H1 (cell line): ENCODE measurements around the gene ASPN. TPM values are rescaled to one million over a fixed set of nuclear protein-coding genes. Genes with fewer than 3 reads are reported as not detected.

Source experiments
- CTCF ChIA-PET: fragments of 300-600 bp; sonication (Branson Sonifier 250); formaldehyde crosslinking; loops from one replicate; lab custom pipeline; 2021; ENCODE audit not compliant: partially characterized antibody; lab: Charles Lee
- POLR2A ChIA-PET: fragments of 300-600 bp; sonication (Branson Sonifier 250); formaldehyde crosslinking; loops from one replicate; lab custom pipeline; 2021; ENCODE audit warnings: inconsistent platforms; ENCODE audit not compliant: partially characterized antibody; lab: Charles Lee
- DNase-seq, 2 experiments: peaks; one replicate each; pipeline versions ENCODE4 v3.0.0 to v3.0.0-alpha.2; 2010 to 2022; ENCODE audit warnings: low spot score in 2 of 2, low read depth in 1 of 2, mixed read lengths in 1 of 2
- FAIRE-seq: peaks from 2 replicates; lab custom pipeline; 2011; peaks lifted over from hg19 to GRCh38; lab: Jason Lieb, UNC
- H2AFZ ChIP-seq: 2 replicates; pipeline ENCODE4 v1.8.1; 2012; ENCODE audit warnings: low read length, inconsistent platforms
- H2AK5ac ChIP-seq: 2 replicates; pipeline ENCODE4 v1.6.1; 2013; ENCODE audit warnings: low read depth, low read length
- H2BK120ac ChIP-seq: replicated peaks from 2 replicates; pipeline ENCODE3; 2013; ENCODE audit warnings: low read depth, low read length, inconsistent platforms
- H2BK12ac ChIP-seq: 2 replicates; pipeline ENCODE4 v1.6.1; 2013; ENCODE audit warnings: low read depth, low read length
- H2BK15ac ChIP-seq: 2 replicates; pipeline ENCODE4 v1.6.1; 2013; ENCODE audit warnings: low read length
- H2BK20ac ChIP-seq: 2 replicates; pipeline ENCODE4 v1.6.1; 2013; ENCODE audit warnings: low read length
- H2BK5ac ChIP-seq: 2 replicates; pipeline ENCODE4 v1.6.1; 2013; ENCODE audit warnings: low read depth, low read length
- H3K14ac ChIP-seq: 2 replicates; pipeline ENCODE4 v1.6.1; 2013; ENCODE audit warnings: inconsistent platforms; ENCODE audit not compliant: insufficient read length
- H3K18ac ChIP-seq: 2 replicates; pipeline ENCODE4 v1.6.1; 2013; ENCODE audit warnings: low read length; ENCODE audit errors: extremely low read depth
- H3K23ac ChIP-seq: 2 replicates; pipeline ENCODE4 v1.6.1; 2013; ENCODE audit warnings: inconsistent platforms; ENCODE audit not compliant: insufficient read length
- H3K23me2 ChIP-seq: 2 replicates; pipeline ENCODE4 v1.6.1; 2013; ENCODE audit warnings: low read depth, low read length
- H3K27ac ChIP-seq: 2 replicates; pipeline ENCODE4 v1.6.1; 2011; ENCODE audit warnings: low read depth, low read length, inconsistent platforms
- H3K27me3 ChIP-seq, 4 experiments: replicated peaks in 1 of 4; 1 replicate in 1 of 4; 2 replicates in 3 of 4; pipeline versions ENCODE4 v1.6.1 to v1.8.1; 2011 to 2013; ENCODE audit warnings: low read length in 3 of 4, mild to moderate bottlenecking in 3 of 4, inconsistent platforms in 2 of 4, mixed read lengths in 2 of 4, moderate library complexity in 1 of 4; ENCODE audit not compliant: control insufficient read depth in 3 of 4, insufficient read depth in 3 of 4; ENCODE audit errors: extremely low read depth in 1 of 4
- H3K36me3 ChIP-seq, 4 experiments: 2 replicates each; pipeline versions ENCODE4 v1.6.1 to v1.8.1; 2011 to 2013; ENCODE audit warnings: mild to moderate bottlenecking in 4 of 4, low read length in 3 of 4, moderate library complexity in 2 of 4, control low read depth in 1 of 4, inconsistent platforms in 1 of 4; ENCODE audit not compliant: insufficient read depth in 4 of 4, control insufficient read depth in 2 of 4
- H3K4ac ChIP-seq: replicated peaks from 2 replicates; pipeline ENCODE3; 2013; ENCODE audit warnings: low read length, low read depth, mixed read lengths, inconsistent platforms; ENCODE audit not compliant: insufficient read length
- H3K4me1 ChIP-seq, 4 experiments: replicated peaks in 1 of 4; 1 replicate in 1 of 4; 2 replicates in 3 of 4; pipeline versions ENCODE4 v1.6.1 to v1.8.1; 2011 to 2013; ENCODE audit warnings: low read length in 3 of 4, inconsistent platforms in 2 of 4, mixed read lengths in 1 of 4; ENCODE audit not compliant: insufficient read depth in 4 of 4, control insufficient read depth in 3 of 4
- H3K4me2 ChIP-seq, 2 experiments: 2 replicates each; pipeline versions ENCODE4 v1.6.1 to v1.8.1; 2011 to 2013; ENCODE audit warnings: low read depth in 2 of 2, low read length in 2 of 2, control low read depth in 1 of 2, inconsistent platforms in 1 of 2, mild to moderate bottlenecking in 1 of 2; ENCODE audit not compliant: insufficient read depth in 1 of 2
- H3K4me3 ChIP-seq, 4 experiments: fragments of 200-600, 300-600 bp in 1 of 4; sonication (generic), shearing (Covaris generic), sonication (Bioruptor Twin) in 1 of 4; 2 replicates each; pipeline versions ENCODE4 v1.5.1 to v1.8.1; 2011 to 2016; ENCODE audit warnings: low read length in 4 of 4, low read depth in 3 of 4, control low read depth in 2 of 4, inconsistent platforms in 2 of 4, mild to moderate bottlenecking in 2 of 4, mixed read lengths in 1 of 4, moderate library complexity in 1 of 4; ENCODE audit not compliant: insufficient read depth in 2 of 4; ENCODE audit errors: extremely low read depth in 1 of 4
- H3K56ac ChIP-seq: replicated peaks from 2 replicates; pipeline ENCODE3; 2013; ENCODE audit warnings: low read depth, mild to moderate bottlenecking, mixed read lengths, low read length, inconsistent platforms; ENCODE audit not compliant: insufficient read length
- H3K79me1 ChIP-seq: 2 replicates; pipeline ENCODE4 v1.6.1; 2013; ENCODE audit warnings: low read depth, low read length, control low read depth
- H3K79me2 ChIP-seq, 2 experiments: 2 replicates each; pipeline versions ENCODE4 v1.6.1 to v1.8.1; 2012 to 2013; ENCODE audit warnings: low read length in 2 of 2, mild to moderate bottlenecking in 2 of 2, inconsistent platforms in 1 of 2; ENCODE audit not compliant: insufficient read depth in 2 of 2, control insufficient read depth in 1 of 2
- H3K9ac ChIP-seq, 4 experiments: replicated peaks in 1 of 4; 1 replicate in 1 of 4; 2 replicates in 3 of 4; pipeline versions ENCODE4 v1.6.1 to v1.8.1; 2011 to 2013; ENCODE audit warnings: low read depth in 3 of 4, low read length in 3 of 4, control low read depth in 2 of 4, mild to moderate bottlenecking in 2 of 4, moderate library complexity in 2 of 4, inconsistent platforms in 1 of 4; ENCODE audit errors: extremely low read depth in 1 of 4
- H3K9me3 ChIP-seq, 2 experiments: 2 replicates each; pipeline versions ENCODE4 v1.6.1 to v1.8.1; 2012 to 2013; ENCODE audit warnings: mild to moderate bottlenecking in 2 of 2, moderate library complexity in 2 of 2, control low read depth in 1 of 2, inconsistent platforms in 1 of 2, low read depth in 1 of 2, low read length in 1 of 2, mixed read lengths in 1 of 2; ENCODE audit not compliant: insufficient read depth in 2 of 2
- H4K20me1 ChIP-seq, 2 experiments: replicated peaks in 1 of 2; 2 replicates each; pipeline versions ENCODE3 to v1.8.1; 2011 to 2013; ENCODE audit warnings: inconsistent platforms in 2 of 2, low read length in 2 of 2, mild to moderate bottlenecking in 1 of 2; ENCODE audit not compliant: insufficient read depth in 2 of 2, control insufficient read depth in 1 of 2
- H4K5ac ChIP-seq: 2 replicates; pipeline ENCODE4 v1.6.1; 2013; ENCODE audit warnings: low read length, low read depth, mixed read lengths, inconsistent platforms; ENCODE audit not compliant: insufficient read length
- H4K8ac ChIP-seq: 2 replicates; pipeline ENCODE4 v1.8.0; 2013; ENCODE audit warnings: mild to moderate bottlenecking, moderate library complexity, low read length, inconsistent platforms; ENCODE audit not compliant: insufficient read depth; ENCODE audit errors: extremely low read depth
- H4K91ac ChIP-seq: replicated peaks from 2 replicates; pipeline ENCODE3; 2013; ENCODE audit warnings: low read length, mixed read lengths, inconsistent platforms; ENCODE audit not compliant: insufficient read length
- ASH2L ChIP-seq: fragments of 200-600, 300-600 bp; sonication (generic); IDR thresholded peaks from one replicate; pipeline ENCODE4 v1.7.1; 2017; ENCODE audit warnings: low read length
- BCL11A ChIP-seq, 2 experiments: IDR thresholded peaks; one replicate each; pipeline ENCODE4 v1.6.1; 2011; ENCODE audit warnings: low read depth in 2 of 2, low read length in 2 of 2, mild to moderate bottlenecking in 2 of 2
- CHD1 ChIP-seq: IDR thresholded peaks from 2 replicates; pipeline ENCODE4 v1.6.1; 2012; ENCODE audit warnings: low read depth, low read length, improper control_type of control experiment
- CHD2 ChIP-seq: IDR thresholded peaks from 2 replicates; pipeline ENCODE4 v1.6.1; 2012; ENCODE audit warnings: low read length, improper control_type of control experiment
- EGR1 ChIP-seq: IDR thresholded peaks from 2 replicates; pipeline ENCODE4 v1.6.1; 2011; ENCODE audit warnings: low read depth, low read length, borderline replicate concordance
- JUN ChIP-seq: IDR thresholded peaks from 2 replicates; pipeline ENCODE4 v1.6.1; 2011; ENCODE audit warnings: low read depth, mild to moderate bottlenecking, improper control_type of control experiment, low read length
- JUND ChIP-seq: IDR thresholded peaks from 2 replicates; pipeline ENCODE4 v1.6.1; 2011; ENCODE audit warnings: mild to moderate bottlenecking, improper control_type of control experiment, low read length
- NANOG ChIP-seq: IDR thresholded peaks from 2 replicates; pipeline ENCODE4 v1.6.1; 2011; ENCODE audit warnings: low read length, low read depth, mild to moderate bottlenecking, inconsistent platforms; ENCODE audit not compliant: insufficient read depth, poor library complexity, severe bottlenecking
- RBBP5 ChIP-seq: IDR thresholded peaks from 2 replicates; pipeline ENCODE4 v1.7.1; 2012; ENCODE audit warnings: low read depth, mild to moderate bottlenecking, inconsistent platforms, low read length, moderate library complexity, borderline replicate concordance
- RNF2 ChIP-seq: fragments of 200-900, 300-1000 bp; sonication (generic); IDR thresholded peaks from 2 replicates; pipeline ENCODE4 v1.7.1; 2016; ENCODE audit warnings: borderline replicate concordance, low read depth, mild to moderate bottlenecking, antibody characterized with exemption, low read length; ENCODE audit not compliant: poor library complexity, severe bottlenecking; ENCODE audit errors: missing control alignments
- TAF7 ChIP-seq: optimal IDR thresholded peaks from 2 replicates; pipeline ENCODE3; 2011; ENCODE audit warnings: low read depth, mild to moderate bottlenecking, inconsistent platforms, low read length, moderate library complexity, borderline replicate concordance
- TCF12 ChIP-seq: IDR thresholded peaks from 2 replicates; pipeline ENCODE4 v1.6.1; 2011; ENCODE audit warnings: low read depth, mild to moderate bottlenecking, low read length
- TEAD4 ChIP-seq: IDR thresholded peaks from 2 replicates; pipeline ENCODE4 v1.6.1; 2012; ENCODE audit warnings: low read depth, low read length, inconsistent platforms, mixed read lengths
- WGBS, 2 experiments: shearing (Covaris generic) in 1 of 2; methylation state at CpG; one replicate each; pipeline versions ENCODE4 v1.1.6 to v1.1.7; 2013 to 2015; ENCODE audit warnings: low lambda C conversion rate in 2 of 2, mixed read lengths in 2 of 2, inconsistent platforms in 1 of 2, low coverage in 1 of 2, missing lambda C conversion rate in 1 of 2; ENCODE audit not compliant: insufficient replicate concordance in 2 of 2, insufficient coverage in 1 of 2, insufficient read length in 1 of 2; ENCODE audit errors: extremely low coverage in 1 of 2, missing lambda C conversion rate in 1 of 2; 5-methylcytosine and 5-hydroxymethylcytosine counted together
- polyA plus RNA-seq, 7 experiments: library from polyadenylated mRNA; depleted of rRNA in 3 of 7; stranded (reverse) in 5 of 7; unstranded in 2 of 7; fragments of >200 nt in 5 of 7; fragments of 200-250 nt in 2 of 7; gene quantifications; 1 replicate in 5 of 7; 2 replicates in 1 of 7; 4 replicates in 1 of 7; pipeline versions ENCODE4 v1.2.1 to v1.2.3, GENCODE V29; 2011 to 2013; ENCODE audit warnings: missing spikeins in 2 of 7, mixed read lengths in 2 of 7
- total RNA-seq: library from RNA; stranded (reverse); fragmentation: NEBNext Ultra II Directional; extraction: Animal tissue kit (Norgen Biotek cat#: 25700); gene quantifications from 2 replicates; pipeline ENCODE4 v1.2.1, GENCODE V29; 2021
- TF ChIP-seq, protein P1 (sequence below): IDR thresholded peaks from 2 replicates; pipeline ENCODE4 v1.6.1; 2011; ENCODE audit warnings: low read length, improper control_type of control experiment

The ASPN gene
- total and polyA plus RNA-seq, 2 of the 8 experiments (the other 6 are each of a cell fraction or from before 2014, with no cell fraction given), result not detected

DNA sequence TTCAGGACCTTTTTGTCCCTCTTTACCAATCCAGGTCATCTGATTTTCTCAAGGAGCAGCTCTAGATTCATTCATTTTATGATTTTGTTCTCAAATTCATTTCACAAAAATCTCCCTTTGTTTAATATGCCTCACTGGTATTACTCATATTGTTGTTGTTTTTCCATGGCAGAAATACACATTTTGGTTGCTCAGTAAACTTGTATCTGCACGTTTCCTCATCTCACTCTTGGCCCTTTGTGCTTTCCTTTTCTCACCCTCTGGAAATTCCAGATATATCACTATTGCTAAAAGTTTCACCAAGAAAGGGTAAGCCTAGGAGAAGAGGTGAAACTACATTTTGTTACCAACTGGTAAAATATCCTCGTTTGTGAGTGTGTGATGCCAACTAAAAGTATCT, 14.8 kb downstream of the ASPN start:
- Histone ChIP-seq H4K91ac (no peak overlapping the region), H3K4ac (no peak overlapping the region), H3K23ac (no peak overlapping the region), H2AFZ (no peak overlapping the region), H3K27me3 (no peaks in the 10 kb centered on the region), H3K14ac (no peak overlapping the region), H3K79me2 (no peaks in the 10 kb centered on the region), H2AK5ac (no peak overlapping the region), H3K9me3 (no peaks in the 10 kb centered on the region), H2BK12ac (no peak overlapping the region), H3K4me1 (no peaks in the 10 kb centered on the region), H3K79me1 (no peaks in the 10 kb centered on the region), H3K23me2 (no peaks in the 10 kb centered on the region), H4K20me1 (no peaks in the 10 kb centered on the region), H2BK15ac (no peak overlapping the region), H3K27ac (no peak overlapping the region), H4K5ac (no peak overlapping the region), H3K56ac (no peak overlapping the region), H3K18ac (no peak overlapping the region), H2BK120ac (no peak overlapping the region), H2BK20ac (no peak overlapping the region), H2BK5ac (no peak overlapping the region), H3K36me3 (no peaks in the 10 kb centered on the region), H4K8ac (no peak overlapping the region), H3K4me3 (no peak overlapping the region), H3K4me2 (no peak overlapping the region), H3K9ac (no peak overlapping the region)
- 80% methylated on average over 2 of the region's 2 CpGs; no CpG with 5 or more reads in 1 of the 2 experiments for WGBS, 2 experiments
- FAIRE-seq (no peak), DNase-seq (no peak)
- POLR2A ChIA-PET, result no interaction called here
- CTCF ChIA-PET, result interaction anchor here (0.6 to 2.0 kb wide), 3 partner anchors 12 to 150 kb away, joined by 3 to 5 read pairs (median 5); no protein-coding TSS in a partner anchor
- TF ChIP-seq NANOG (no peak), CHD1 (no peak), EGR1 (no peak), JUN (no peak), BCL11A (IDR thresholded peaks at IDR 0.05; ENCODE audit: low read depth in 2 of 2, low read length in 2 of 2) (no peak), CHD2 (no peak), JUND (no peak), TCF12 (no peak), RNF2 (no peak), RBBP5 (no peak), ASH2L (no peak), TEAD4 (no peak), TAF7 (no peak)
- TF ChIP-seq, protein P1, sequence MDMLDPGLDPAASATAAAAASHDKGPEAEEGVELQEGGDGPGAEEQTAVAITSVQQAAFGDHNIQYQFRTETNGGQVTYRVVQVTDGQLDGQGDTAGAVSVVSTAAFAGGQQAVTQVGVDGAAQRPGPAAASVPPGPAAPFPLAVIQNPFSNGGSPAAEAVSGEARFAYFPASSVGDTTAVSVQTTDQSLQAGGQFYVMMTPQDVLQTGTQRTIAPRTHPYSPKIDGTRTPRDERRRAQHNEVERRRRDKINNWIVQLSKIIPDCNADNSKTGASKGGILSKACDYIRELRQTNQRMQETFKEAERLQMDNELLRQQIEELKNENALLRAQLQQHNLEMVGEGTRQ, result no peak
